K562 (cell line): ENCODE results near the gene VSIG4. TPM values are rescaled to one million over a fixed set of nuclear protein-coding genes. Genes with fewer than 3 reads are reported as not detected.
A peak's percentile ranks its signal among the peaks of the same experiment; 100 is the strongest.

ENCODE experiments used
- KAT8 ChIP-seq: fragments of 450-650 bp; IDR thresholded peaks from 2 replicates; pipeline ENCODE4 v1.6.1; 2016; ENCODE audit warnings: low read depth, mild to moderate bottlenecking
- L3MBTL2 ChIP-seq: fragments of 450-650 bp; IDR thresholded peaks from 2 replicates; pipeline ENCODE4 v1.6.1; 2016; ENCODE audit warnings: mild to moderate bottlenecking, moderate library complexity
- MAFK ChIP-seq: IDR thresholded peaks from 2 replicates; pipeline ENCODE4 v1.6.1; 2011; ENCODE audit warnings: low read length, improper control_type of control experiment
- MYC ChIP-seq, 2 experiments: fragments of 250-450 bp in 1 of 2; sonication (Bioruptor Pico) in 1 of 2; IDR thresholded peaks; 2 replicates each; pipeline versions ENCODE4 v1.5.1 to v1.6.1; 2012 to 2021; ENCODE audit warnings: low read depth in 2 of 2, borderline replicate concordance in 1 of 2, improper control_type of control experiment in 1 of 2, low read length in 1 of 2, mild to moderate bottlenecking in 1 of 2, moderate library complexity in 1 of 2
- PHF8 ChIP-seq: fragments of 200-600 bp; sonication (generic); IDR thresholded peaks from 2 replicates; pipeline ENCODE4 v1.6.1; 2012; ENCODE audit warnings: mixed run types, mild to moderate bottlenecking, inconsistent platforms, low read length, moderate library complexity, borderline replicate concordance
- ZC3H8 ChIP-seq: fragments of 450-650 bp; IDR thresholded peaks from 2 replicates; pipeline ENCODE4 v1.6.1; 2017
- ZNF695 ChIP-seq: fragments of 450-650 bp; formaldehyde crosslinking; IDR thresholded peaks from 2 replicates; pipeline ENCODE4 v1.4.0; 2020; ENCODE audit warnings: mild to moderate bottlenecking, moderate library complexity
- ZSCAN32 ChIP-seq: fragments of 450-650 bp; formaldehyde crosslinking; IDR thresholded peaks from 2 replicates; pipeline ENCODE4 v1.4.0; 2020; ENCODE audit warnings: mild to moderate bottlenecking, moderate library complexity
- polyA plus RNA-seq, 8 experiments: library from polyadenylated mRNA; depleted of rRNA in 4 of 8; stranded (reverse) in 5 of 8; unstranded in 3 of 8; fragments of >200 nt; fragmentation: Nextera tagmentation in 2 of 8; fragmentation: Illumina TruSeq in 1 of 8; extraction: Ambion mirVana in 2 of 8; extraction: Trizol in 1 of 8; gene quantifications; 2 replicates each; pipeline versions ENCODE4 v1.2.1 to v1.2.3, GENCODE V29; 2011 to 2014; ENCODE audit warnings: inconsistent platforms in 1 of 8, missing spikeins in 1 of 8
- total RNA-seq, 7 experiments: library from RNA; depleted of rRNA in 6 of 7; stranded (reverse); fragments of >200 nt in 6 of 7; fragmentation: Illumina TruSeq in 2 of 7; extraction: Trizol in 2 of 7; gene quantifications; 2 replicates each; pipeline versions ENCODE4 v1.2.1 to v1.2.3, GENCODE V29; 2011 to 2021; ENCODE audit warnings: low replicate concordance in 1 of 7
- TF ChIP-seq, protein P1 (sequence below), 2 experiments: fragments of 150-350 bp in 1 of 2; IDR thresholded peaks; 2 replicates each; pipeline ENCODE4 v1.6.1; 2012 to 2016; ENCODE audit warnings: low read depth in 2 of 2, low read length in 2 of 2, mild to moderate bottlenecking in 1 of 2, moderate library complexity in 1 of 2
- TF ChIP-seq, protein P2 (sequence below): fragments of 250-450 bp; sonication (Bioruptor Pico); IDR thresholded peaks from 2 replicates; pipeline ENCODE4 v1.4.0; 2020; ENCODE audit warnings: borderline replicate concordance
- TF ChIP-seq, protein P3 (sequence below), 2 experiments: fragments of 450-650 bp; IDR thresholded peaks; 2 replicates each; pipeline ENCODE4 v1.6.1; 2018; ENCODE audit warnings: mild to moderate bottlenecking in 2 of 2, low read depth in 1 of 2; ENCODE audit not compliant: partially characterized antibody in 2 of 2
- TF ChIP-seq, protein P4 (sequence below), 2 experiments: fragments of 450-650 bp in 1 of 2; sonication (generic) in 1 of 2; formaldehyde crosslinking in 1 of 2; IDR thresholded peaks in 1 of 2; conservative IDR thresholded peaks in 1 of 2; 2 replicates each; pipeline versions ENCODE4 v1.6.1 to v1.8.1; 2016 to 2023; ENCODE audit warnings: mild to moderate bottlenecking in 2 of 2, moderate library complexity in 2 of 2, inconsistent platforms in 1 of 2, missing genetic modification reagents in 1 of 2
- TF ChIP-seq, protein P5 (sequence below): fragments of 250-450 bp; sonication (Bioruptor Pico); IDR thresholded peaks from 2 replicates; pipeline ENCODE4 v1.5.1; 2021; ENCODE audit warnings: mild to moderate bottlenecking

The VSIG4 gene
- total and polyA plus RNA-seq, 9 of the 15 experiments (the other 6 are each of a cell fraction or from before 2014, with no cell fraction given) = 0.22 to 1.6 (median 0.46) TPM; not detected in 1

DNA sequence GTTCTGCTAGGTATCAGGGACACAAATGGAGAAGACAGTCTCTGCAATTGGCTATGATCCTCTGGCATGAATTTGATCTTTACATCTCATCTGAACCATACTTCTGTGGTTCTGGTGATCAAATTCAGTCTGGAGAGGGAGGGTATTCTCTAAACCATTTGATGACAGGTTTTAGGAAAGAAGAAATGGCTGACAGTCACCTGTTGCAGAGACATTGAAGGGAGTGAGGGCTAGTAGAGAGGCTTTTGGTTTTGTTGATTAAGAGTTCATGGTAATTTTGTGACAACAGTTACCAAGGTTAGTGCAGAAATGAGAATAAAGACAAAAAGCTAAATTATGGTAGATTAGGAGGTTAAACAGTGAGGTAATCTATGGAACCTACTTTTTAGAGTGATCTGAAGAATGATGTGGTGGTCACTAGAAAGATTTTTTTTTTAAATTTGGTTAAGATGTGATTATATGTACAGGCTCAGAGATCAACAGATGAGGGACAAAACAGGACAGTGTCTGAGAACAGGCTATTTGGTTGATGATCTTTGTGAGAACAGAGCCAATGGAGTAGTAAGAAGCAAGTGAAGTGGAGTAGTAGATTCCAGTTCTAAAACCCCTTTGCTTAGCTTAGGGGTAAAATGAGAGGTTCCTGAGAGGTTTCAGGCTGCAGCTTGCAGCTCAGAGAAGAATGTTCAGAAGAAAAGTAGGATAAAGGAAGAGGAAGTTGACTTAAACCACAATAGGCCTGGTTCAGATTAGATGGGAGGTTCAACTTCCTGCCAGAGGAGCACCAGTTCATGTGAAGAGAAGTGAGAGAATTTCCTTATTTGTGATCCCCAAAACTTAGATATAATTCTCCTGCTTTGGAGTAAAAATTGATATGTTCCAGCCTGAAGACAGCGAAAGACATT is 34.7 kb downstream of the VSIG4 start (continued):
- TF ChIP-seq, protein P1, sequence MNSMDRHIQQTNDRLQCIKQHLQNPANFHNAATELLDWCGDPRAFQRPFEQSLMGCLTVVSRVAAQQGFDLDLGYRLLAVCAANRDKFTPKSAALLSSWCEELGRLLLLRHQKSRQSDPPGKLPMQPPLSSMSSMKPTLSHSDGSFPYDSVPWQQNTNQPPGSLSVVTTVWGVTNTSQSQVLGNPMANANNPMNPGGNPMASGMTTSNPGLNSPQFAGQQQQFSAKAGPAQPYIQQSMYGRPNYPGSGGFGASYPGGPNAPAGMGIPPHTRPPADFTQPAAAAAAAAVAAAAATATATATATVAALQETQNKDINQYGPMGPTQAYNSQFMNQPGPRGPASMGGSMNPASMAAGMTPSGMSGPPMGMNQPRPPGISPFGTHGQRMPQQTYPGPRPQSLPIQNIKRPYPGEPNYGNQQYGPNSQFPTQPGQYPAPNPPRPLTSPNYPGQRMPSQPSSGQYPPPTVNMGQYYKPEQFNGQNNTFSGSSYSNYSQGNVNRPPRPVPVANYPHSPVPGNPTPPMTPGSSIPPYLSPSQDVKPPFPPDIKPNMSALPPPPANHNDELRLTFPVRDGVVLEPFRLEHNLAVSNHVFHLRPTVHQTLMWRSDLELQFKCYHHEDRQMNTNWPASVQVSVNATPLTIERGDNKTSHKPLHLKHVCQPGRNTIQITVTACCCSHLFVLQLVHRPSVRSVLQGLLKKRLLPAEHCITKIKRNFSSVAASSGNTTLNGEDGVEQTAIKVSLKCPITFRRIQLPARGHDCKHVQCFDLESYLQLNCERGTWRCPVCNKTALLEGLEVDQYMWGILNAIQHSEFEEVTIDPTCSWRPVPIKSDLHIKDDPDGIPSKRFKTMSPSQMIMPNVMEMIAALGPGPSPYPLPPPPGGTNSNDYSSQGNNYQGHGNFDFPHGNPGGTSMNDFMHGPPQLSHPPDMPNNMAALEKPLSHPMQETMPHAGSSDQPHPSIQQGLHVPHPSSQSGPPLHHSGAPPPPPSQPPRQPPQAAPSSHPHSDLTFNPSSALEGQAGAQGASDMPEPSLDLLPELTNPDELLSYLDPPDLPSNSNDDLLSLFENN (IDR thresholded peaks at IDR 0.05; ENCODE audit: low read depth in 2 of 2, low read length in 2 of 2) = peak in 1 of 2 experiments; percentile 59; a peak in 1 of 4 replicates
- TF ChIP-seq MAFK (no peak), ZC3H8 (no peak), ZNF695 (CRISPR knock-in tag) (no peak), PHF8 (no peak), MYC (IDR thresholded peaks at IDR 0.05; ENCODE audit: low read depth, low read length) (0 out of 2 replicates have a peak, but pooled peaks have one; percentile 31), MYC (CRISPR knock-in tag; IDR thresholded peaks at IDR 0.05; ENCODE audit: borderline replicate concordance, low read depth) (no peak), KAT8 (no peak), ZSCAN32 (CRISPR knock-in tag) (no peak), L3MBTL2 (no peak)
- TF ChIP-seq, protein P2, sequence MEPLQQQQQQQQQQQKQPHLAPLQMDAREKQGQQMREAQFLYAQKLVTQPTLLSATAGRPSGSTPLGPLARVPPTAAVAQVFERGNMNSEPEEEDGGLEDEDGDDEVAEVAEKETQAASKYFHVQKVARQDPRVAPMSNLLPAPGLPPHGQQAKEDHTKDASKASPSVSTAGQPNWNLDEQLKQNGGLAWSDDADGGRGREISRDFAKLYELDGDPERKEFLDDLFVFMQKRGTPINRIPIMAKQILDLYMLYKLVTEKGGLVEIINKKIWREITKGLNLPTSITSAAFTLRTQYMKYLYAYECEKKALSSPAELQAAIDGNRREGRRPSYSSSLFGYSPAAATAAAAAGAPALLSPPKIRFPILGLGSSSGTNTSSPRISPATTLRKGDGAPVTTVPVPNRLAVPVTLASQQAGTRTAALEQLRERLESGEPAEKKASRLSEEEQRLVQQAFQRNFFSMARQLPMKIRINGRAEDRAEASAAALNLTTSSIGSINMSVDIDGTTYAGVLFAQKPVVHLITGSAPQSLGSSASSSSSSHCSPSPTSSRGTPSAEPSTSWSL (CRISPR knock-in tag) = no peak
- TF ChIP-seq, protein P3, sequence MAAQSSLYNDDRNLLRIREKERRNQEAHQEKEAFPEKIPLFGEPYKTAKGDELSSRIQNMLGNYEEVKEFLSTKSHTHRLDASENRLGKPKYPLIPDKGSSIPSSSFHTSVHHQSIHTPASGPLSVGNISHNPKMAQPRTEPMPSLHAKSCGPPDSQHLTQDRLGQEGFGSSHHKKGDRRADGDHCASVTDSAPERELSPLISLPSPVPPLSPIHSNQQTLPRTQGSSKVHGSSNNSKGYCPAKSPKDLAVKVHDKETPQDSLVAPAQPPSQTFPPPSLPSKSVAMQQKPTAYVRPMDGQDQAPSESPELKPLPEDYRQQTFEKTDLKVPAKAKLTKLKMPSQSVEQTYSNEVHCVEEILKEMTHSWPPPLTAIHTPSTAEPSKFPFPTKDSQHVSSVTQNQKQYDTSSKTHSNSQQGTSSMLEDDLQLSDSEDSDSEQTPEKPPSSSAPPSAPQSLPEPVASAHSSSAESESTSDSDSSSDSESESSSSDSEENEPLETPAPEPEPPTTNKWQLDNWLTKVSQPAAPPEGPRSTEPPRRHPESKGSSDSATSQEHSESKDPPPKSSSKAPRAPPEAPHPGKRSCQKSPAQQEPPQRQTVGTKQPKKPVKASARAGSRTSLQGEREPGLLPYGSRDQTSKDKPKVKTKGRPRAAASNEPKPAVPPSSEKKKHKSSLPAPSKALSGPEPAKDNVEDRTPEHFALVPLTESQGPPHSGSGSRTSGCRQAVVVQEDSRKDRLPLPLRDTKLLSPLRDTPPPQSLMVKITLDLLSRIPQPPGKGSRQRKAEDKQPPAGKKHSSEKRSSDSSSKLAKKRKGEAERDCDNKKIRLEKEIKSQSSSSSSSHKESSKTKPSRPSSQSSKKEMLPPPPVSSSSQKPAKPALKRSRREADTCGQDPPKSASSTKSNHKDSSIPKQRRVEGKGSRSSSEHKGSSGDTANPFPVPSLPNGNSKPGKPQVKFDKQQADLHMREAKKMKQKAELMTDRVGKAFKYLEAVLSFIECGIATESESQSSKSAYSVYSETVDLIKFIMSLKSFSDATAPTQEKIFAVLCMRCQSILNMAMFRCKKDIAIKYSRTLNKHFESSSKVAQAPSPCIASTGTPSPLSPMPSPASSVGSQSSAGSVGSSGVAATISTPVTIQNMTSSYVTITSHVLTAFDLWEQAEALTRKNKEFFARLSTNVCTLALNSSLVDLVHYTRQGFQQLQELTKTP (IDR thresholded peaks at IDR 0.05; ENCODE audit: low read depth in 1 of 2, partially characterized antibody in 2 of 2) = peak in 1 of 2 experiments; percentile 75
- TF ChIP-seq, protein P4, sequence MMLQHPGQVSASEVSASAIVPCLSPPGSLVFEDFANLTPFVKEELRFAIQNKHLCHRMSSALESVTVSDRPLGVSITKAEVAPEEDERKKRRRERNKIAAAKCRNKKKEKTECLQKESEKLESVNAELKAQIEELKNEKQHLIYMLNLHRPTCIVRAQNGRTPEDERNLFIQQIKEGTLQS (IDR thresholded peaks at IDR 0.05) = no peak
- TF ChIP-seq, protein P4 (CRISPR knock-in tag; conservative IDR thresholded peaks at IDR 0.05) = no peak
- TF ChIP-seq, protein P5, sequence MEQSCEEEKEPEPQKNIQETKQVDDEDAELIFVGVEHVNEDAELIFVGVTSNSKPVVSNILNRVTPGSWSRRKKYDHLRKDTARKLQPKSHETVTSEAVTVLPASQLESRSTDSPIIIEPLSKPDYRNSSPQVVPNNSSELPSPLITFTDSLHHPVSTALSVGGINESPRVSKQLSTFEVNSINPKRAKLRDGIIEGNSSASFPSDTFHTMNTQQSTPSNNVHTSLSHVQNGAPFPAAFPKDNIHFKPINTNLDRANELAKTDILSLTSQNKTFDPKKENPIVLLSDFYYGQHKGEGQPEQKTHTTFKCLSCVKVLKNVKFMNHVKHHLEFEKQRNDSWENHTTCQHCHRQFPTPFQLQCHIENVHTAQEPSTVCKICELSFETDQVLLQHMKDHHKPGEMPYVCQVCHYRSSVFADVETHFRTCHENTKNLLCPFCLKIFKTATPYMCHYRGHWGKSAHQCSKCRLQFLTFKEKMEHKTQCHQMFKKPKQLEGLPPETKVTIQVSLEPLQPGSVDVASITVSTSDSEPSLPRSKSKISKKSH = no peak
